HG03060 (cell line): ENCODE data around the gene SIX3.

Experiments used
- ATAC-seq: cut with Tn5 transposase; IDR thresholded peaks from one replicate; pipeline ENCODE4 v1.9.1; 2021; ENCODE audit warnings: low read depth, moderate number of reproducible peaks; ENCODE audit not compliant: unreplicated experiment

Gene SIX3

DNA sequence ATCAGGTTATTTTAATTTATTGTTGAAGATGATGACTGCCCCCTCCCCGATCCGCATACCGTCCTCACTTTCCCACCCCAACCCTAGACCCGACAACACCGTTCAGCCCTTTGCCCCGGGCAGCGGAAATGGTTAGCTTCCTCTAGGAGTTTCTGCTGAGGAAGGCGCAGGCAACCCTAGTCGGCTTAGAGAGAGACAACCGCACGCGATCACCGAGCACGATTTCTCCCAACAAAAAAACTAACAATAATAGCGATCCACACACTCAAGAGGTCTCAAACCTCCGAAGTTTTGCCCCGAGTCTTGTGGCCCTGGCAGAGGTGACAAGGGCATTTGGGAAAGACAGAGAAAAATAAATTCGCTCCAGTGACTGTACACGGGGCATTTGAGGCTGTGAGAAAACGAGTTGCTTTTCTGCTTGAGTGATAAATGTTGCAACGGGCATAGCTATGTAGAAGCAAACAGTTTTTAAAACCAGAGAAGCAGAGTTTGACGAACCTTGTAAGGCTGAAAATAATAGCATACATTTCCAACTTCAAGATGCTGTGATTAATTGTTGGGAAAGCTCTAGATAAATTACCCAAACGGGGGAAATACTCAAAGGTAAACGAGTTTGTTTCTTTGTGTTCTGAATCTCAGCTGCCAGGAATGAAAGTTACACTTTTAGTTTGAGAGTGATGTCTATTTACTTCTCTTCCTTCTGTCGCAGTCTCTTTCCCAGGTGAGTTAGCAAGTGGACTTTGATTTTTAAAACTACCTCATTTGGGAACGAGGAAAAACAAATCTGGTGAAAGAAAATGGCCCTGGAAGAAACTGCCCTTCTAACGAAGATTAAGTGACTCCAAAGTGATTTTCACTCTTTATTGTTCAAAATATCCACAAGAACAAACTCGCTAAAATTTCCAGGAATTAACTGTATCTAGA, 11.0 kb upstream of the SIX3 start:
- ATAC-seq = no peak

GRCh38 chr2:44931198-44931780, 10.2 kb upstream of the SIX3 start:
- no peak for ATAC-seq

GRCh38 chr2:44932079-44932478, 9.4 kb upstream of the SIX3 start:
- ATAC-seq = no peak

- no peak for ATAC-seq
Observed at GRCh38 chr2:44932564-44933392, 8.7 kb upstream of the SIX3 start.

DNA sequence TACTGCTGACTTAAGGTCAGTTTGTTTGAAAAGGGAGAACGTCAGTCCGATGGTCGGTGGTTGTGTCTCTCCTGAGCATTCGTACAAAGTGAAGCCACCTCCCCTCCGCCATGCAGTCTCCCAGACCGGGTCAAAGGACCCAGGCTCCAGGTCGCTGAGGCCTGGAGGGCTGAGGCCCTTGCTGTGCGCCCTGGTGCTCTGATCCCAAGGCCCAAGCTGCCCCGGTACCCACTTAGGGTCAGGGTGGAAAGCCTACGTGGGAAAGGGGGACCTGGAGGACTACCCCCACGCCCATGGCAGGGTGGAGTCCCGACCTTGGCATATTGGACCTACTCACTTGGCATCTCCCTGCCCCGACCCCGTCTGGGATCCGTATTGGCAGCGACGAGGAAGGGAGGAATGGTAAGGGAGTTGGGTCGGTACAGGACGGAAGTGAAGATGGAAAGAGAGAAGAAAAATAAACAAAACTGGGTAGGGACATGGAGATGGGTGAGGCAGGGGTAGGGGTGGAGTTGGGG, 8.0 kb upstream of the SIX3 start:
- no peak for ATAC-seq

DNA sequence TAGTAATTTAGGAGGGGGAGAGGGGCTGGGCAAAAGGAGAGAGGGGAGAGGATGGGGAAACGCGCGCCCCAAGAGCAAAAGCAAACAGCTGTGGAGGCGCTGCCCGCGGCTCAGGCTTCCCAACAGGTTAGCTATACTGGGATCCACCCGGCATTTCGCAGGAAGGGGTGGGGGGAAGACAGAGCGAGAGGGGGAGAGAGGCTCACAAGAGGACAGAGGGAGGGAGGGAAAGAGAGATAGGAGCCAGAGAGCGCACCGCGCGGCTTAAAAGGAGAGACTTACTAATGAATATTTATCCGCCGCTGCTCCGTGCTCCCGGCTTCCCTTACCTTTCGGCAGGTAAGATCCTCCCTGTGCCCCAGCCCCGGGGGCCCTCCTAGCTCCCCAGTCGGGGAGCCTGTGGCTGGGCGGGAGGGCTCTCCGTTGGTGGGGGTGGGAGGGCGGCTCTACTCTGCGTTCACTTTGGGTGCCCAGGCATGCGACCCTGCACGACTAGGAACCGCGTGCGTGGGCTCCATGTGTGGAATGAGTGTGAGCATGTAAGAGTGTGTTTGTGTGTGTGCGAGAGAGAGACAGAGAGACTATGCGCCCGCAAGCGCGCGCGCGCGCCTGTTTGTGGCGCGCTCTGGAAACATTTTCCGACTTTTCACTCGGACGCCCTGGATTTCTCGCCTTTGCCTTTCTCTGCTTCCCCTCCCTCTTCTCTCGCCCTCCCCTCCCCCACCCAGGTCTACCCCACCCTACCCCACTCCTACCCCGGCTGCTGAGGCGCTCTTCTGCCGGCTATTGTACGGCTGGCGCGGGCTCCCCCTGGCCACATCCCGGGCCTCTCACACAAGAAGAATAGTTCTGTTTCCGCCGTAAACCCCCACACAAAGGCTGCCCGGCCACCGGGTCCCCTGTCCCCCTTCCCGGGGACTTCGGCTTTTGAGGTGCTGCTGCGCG, 7.2 kb upstream of the SIX3 start:
- no peak for ATAC-seq

DNA sequence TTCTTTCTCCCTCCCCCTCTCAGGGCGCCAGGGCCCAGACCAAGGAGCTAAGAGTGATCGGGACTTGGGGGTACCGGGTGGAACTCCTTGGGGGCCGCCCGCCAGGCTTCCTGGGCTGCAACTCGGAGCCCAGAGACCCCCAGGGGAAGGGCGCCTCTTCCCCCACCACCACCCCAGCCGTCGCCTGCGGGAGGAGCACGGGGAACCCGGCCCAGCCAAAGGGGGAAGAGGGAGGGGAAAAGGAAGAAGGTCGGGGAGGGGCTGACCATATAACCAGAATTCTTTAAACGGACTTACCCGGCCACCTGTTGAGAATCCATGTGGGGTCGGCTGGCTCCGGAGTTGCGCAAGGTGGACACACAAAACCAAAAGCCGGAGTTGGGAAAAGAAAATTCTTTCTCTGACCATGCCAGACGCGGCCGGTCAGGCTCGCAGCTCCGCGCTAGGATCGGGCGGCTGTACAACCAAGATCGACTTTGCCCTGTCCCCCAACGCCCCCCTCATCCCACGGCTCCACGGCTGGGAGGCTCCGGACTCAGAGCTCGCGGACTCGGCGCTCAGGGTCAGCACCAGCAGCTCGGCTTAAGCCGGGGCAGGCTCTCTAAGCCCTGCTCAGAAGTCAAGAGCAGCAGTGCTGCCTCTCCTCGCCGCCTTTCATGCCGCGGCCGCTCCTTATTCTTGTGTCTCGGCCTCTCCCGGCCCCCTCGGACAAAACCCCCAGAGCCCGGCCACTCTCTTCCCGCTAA, 6.3 kb upstream of the SIX3 start:
- ATAC-seq = no peak

- no peak for ATAC-seq
Observed at GRCh38 chr2:44935729-44936098, 5.8 kb upstream of the SIX3 start.

DNA sequence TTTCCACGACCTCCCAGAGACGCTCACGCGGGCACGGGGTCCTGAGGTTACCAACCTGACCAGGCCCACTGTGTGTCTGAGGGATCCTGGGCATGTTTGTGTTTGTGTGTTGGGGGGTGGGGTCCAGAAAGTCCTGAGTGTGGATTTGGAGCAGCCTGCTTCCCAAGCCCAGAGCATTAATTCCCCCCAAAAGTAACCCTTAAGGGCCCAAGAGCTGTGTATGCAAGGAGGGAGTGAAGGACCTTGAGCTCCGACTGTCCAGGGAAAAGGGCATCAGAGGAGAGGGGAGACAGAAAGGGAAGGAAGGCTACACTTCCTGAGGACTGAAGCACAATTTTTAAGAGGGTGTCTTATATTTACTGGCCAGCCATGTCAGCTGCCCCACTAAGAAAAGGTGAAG, 5.2 kb upstream of the SIX3 start:
- ATAC-seq = no peak

GRCh38 chr2:44936715-44937687, 4.5 kb upstream of the SIX3 start:
- ATAC-seq = no peak

DNA sequence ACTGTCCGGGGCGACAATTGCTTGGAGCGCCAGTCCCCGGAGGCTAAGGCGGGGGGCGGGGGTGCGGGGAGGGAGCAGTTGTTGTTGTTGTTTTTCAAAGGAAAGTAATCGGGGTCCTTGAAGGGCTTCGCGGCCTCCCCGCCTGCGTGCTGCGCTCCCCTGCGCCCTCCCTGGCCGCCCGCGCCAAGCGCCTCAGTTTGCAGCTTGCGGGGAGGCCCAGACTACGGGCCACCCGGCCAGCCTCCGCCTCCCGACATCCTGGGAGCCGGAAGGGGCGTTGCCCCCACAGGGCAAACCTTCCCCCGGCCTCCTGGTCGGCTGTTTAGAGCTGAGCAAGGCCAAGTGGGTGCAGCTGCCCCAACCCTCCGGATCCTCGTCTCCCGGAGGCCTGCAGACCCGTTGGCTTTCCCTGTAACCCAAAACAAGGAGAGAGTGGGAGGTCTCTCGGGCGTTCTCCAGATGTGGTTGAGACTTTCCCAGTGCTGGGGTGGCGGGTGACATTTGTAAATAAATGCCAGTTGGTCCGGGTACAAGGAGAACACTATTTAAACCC, 3.7 kb upstream of the SIX3 start:
- no peak for ATAC-seq

DNA sequence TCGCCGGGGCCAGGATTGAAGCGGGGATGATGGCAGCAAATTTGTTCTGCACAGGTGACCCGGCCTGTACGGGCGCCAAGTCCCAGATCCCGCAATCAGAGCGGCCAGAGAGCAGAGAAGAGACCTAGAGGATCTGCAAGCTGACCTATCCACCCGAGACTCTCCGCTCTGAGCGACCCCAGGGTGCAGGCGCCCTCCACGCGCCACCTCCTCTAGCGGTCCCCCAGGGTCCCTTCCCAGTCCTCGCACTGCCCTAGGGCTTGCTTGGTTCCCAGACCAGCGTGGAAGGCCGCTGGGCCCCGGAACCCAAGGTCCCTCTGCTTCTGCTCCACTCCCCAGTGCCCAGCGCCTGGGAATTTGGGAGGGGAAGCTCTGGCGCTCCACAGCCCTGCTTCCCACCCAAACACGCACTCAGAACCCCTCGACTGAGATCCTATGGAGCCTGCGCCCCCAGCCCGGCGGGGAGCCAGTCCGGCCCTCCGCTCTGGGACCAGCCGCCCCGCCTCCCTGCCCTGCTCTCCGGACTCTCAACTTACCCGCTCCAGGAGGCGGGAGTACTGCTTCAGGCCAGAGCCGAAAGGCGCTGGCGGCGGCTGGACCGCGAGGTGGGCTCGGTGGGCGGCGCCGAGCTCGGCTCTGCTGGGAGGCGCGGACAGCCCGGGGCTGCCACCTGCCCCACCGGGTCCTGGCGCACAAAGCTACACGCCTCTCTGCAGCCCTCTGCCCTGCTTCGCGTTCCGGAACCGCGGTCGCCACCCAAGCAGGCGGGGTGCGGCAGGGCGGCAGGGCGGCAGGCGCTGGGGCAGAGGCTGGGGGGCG, 3.0 kb upstream of the SIX3 start:
- ATAC-seq = no peak

DNA sequence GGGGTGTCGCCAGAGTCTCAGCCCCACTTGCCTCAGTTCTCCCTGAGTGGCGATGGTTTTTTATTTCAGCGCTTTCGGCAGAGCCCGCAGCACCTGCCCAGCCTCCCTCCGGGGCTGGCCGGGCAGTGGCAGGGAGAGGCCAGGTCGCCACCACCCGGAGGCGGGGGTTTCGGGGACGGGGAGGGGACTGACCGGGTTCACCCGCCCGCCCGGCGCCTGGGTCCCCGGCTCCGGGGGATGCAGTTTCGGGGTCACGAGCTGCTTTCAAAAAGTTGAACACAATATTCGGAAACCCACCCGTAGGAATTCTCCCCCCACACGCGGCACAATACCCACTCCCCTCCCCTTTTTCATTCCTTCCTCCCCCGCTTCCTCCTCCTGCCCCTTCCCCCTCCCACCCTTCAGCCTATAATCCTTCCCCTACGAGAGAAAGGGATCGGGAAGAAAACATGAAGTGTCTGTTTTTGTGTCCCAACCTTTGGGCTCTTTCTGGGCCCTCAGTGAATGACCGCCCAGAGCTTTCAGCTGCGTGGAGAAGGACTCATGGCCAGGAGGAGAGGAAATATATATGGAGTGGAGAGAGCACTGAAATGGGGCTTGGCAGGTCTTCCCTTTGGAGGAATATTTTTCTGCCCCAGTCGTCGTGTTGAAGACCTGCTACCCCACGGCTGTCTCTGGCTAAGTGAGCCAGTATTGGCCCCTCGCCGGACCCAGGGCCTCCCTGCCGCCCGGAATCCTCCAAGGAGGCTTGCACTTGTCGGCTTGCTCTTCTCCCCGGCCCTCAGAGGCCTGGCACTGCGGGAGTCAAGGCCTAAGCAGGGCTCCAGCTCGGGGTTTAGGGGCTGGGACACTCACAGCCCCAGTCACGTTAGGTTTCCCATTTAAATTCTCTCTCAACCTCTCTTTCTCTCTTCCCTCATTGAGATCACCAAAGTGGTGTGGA, 2.1 kb upstream of the SIX3 start:
- ATAC-seq = no peak

- no peak for ATAC-seq
Observed at GRCh38 chr2:44940049-44940494, 1.4 kb upstream of the SIX3 start.

- no peak for ATAC-seq
Observed at GRCh38 chr2:44940732-44941464, 604 bp upstream of the SIX3 start.
